Amniotic epithelial cell (primary cell): ENCODE results near the gene TNS4.

Experiments
- DNase-seq: peaks from one replicate; pipeline ENCODE4 v3.0.0-alpha.2; 2010; ENCODE audit warnings: low read depth

Gene TNS4

GRCh38 chr17:40536295-40537171 lies 35.1 kb upstream of the TNS4 start:
- peak; percentile 52 for DNase-seq

GRCh38 chr17:40535924-40536294 lies 34.5 kb upstream of the TNS4 start:
- no peak for DNase-seq

DNA sequence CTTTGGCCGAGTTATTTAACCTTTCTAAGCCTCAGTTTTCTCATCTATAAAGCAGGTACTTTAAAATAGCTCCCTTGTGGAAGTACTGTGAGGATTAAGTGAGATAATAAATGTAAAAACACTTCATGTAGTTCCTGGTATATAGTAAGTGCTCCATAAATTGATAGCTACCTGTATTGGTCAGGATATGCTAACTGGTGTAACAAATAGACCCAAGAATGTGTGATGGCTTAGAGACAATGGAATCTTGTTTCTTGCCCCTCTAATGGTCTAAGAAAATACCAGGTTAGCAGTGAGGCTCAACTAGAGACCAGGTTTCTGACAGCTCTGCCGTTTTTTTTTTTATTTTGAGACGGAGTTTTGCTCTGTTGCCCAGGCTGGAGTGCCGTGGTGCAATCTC lies 34.0 kb upstream of the TNS4 start:
- DNase-seq, result no peak

- DNase-seq, result no peak
These were observed 33.2 kb upstream of the TNS4 start for GRCh38 chr17:40534371-40535189.

DNA sequence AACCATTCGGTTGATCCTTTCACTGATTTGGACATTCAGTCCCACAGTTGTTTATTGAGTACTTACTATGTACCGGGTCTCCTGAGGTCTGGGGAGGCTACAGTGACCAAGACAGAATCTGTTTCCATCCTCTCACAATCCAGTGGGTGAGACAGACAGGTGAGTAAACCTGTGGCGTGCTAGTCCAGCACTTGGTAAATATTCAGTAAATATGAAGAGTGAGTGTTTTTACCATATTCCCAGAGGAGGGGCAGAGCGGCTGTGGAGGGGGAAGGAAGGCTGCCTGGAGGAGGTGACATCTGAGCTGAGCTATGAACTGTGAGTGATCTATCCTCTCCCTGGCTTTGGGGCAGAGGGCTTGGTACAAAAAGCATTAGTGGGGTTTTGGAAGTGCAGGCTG lies 32.5 kb upstream of the TNS4 start:
- DNase-seq, result no peak

- DNase-seq, result peak; percentile 64
These were observed 31.3 kb upstream of the TNS4 start for GRCh38 chr17:40532520-40533253.

DNA sequence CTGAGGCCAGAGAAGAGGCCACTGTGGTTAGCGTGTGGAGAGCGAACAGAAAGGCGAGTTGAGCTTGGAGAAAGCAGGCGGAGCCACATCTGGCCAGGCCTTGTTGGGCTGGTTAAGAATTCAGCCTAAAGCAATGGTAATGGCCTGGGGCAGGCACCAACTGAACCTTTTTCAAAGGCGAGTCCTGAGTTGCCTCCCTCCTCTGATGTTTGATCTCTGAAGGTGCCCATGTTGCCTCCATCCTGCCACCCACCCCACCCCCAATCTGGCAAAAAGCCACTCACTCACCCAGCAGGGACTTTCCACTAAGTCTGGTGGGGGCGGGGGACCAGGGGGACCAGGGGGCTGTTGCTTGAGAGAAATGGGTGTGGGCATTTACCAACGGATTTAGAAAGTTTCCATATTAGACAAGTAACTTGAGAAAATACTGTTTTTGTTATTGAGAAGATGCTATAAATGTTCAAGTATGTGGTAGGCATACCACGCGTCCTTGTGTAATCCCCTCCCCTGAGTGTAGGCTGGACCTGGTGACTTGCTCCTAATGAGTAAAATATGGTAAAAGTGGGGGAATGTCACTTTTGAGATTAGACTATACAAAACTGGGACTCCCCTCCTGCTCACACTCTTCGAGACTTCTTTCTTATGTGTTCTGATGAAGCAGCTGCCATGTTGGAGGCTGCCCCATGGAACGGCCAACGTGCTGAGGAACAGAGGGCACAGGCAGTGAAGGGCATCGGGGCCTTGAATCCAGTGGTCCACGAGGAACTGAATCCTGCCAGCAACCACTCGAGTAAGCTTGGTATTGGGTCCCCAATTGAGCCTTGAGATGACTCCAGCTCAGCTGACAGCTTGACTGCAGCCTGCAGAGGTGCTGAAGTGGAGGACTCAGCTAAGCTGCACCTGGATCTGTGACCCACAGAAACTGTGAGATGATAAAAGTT lies 29.9 kb upstream of the TNS4 start:
- no peak for DNase-seq

DNA sequence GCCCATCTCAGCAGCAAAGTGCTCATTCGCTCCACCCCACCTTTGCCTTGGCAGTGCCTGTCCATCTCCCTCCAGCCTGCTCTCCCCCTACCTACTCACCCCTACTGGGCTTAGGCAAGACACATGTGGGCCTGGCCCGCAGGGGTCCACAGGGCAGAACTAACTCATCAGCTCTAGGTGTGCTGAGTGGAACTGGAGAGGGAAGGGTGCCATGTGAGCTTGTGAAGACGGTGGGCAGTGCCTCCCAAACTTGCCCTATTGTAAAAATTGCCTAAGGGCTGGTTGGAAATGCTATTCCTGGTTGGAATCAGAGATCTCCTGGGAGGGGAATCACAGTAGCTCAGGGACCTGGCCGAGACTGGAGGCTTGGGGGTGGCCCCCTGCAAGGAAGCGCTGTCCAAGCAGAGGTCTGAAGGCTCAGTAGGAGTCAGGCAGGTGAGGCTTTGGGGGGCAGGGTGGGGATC lies 29.1 kb upstream of the TNS4 start:
- DNase-seq, result no peak

DNA sequence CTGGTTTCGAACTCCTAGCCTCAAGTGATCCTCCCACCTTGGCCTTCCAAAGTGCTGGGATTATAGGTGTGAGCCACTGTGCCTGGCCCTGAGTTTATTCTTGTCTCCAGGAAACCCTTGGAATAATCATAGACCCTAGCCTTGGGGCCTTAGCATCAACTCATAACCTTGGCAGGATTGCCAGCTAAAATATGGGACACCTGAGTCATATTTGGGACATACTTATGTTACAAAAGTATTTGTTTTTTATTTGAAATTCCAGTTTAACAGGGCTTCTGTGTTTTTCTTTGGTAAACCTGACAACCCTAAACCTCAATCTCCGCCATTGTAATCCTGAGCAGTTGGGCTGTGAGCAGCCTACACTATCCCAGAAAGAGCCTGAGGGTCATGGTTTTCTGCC lies 28.6 kb upstream of the TNS4 start:
- DNase-seq, result no peak

GRCh38 chr17:40528692-40529417 lies 27.4 kb upstream of the TNS4 start:
- no peak for DNase-seq

GRCh38 chr17:40526668-40527067 lies 25.2 kb upstream of the TNS4 start:
- DNase-seq, result peak; percentile 78

- DNase-seq, result no peak
These were observed 23.9 kb upstream of the TNS4 start for GRCh38 chr17:40525294-40525693.

- peak; percentile 66 for DNase-seq
These were observed 23.0 kb upstream of the TNS4 start for GRCh38 chr17:40524243-40524965.

- DNase-seq, result no peak
These were observed 21.5 kb upstream of the TNS4 start for GRCh38 chr17:40522961-40523310.

- peak; percentile 98 for DNase-seq
These were observed 21.0 kb upstream of the TNS4 start for GRCh38 chr17:40522250-40522960.

DNA sequence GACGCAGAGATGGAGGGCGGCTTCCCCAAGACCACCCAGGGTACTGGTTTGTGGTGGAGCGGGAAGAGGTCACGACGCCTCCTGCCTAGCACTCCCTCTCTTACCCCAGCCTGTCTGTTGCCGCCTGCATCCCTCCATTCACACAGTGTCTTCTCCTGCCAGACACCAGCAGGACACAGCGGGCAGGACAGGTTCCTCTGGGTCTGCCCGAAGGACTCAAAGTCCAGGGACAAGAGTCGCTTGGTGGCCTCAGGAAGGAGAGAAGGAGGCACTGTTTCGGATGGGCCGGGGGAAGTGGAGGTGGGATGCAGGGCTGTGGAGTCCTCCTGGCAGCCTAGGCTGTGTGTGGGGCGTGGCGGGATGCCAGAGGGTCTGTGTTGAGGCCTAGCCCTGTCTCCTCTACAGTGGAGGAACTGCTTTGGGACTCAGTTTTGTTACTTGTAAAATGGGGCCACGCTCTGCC lies 19.6 kb upstream of the TNS4 start:
- DNase-seq, result no peak

DNA sequence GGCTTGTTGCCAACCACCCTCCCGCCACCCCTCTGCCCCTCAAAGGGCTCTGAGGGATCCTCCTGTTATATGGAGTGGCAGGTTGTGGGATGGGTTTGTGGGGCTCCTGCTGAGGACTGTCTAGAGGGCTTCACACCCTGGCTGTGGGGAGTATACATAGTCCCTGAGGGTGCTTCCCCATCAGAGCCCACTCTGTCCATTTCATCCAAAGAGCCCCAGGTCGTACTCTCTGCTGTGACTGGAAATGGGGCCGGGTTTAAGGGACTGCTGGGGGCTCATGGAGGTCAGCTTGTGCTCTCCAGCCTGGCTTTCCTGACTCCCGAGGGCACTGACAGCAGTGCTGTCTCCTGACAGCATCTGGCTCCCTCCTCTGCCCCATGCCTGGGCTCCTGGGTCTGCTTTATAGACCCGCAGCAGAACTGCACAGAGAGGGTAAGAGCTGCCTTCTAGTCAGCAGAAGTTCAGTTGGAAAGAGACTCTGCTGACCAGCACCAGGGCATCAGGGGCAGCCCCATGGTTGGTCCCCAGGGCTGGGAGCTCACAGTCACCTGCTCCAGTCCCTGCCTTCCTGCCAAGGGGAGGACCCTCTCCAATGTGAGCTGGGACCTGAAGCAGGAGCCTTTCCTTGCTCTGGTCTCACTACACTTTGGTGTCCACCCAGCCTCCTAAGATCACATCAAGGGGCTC lies 17.8 kb upstream of the TNS4 start:
- no peak for DNase-seq

DNA sequence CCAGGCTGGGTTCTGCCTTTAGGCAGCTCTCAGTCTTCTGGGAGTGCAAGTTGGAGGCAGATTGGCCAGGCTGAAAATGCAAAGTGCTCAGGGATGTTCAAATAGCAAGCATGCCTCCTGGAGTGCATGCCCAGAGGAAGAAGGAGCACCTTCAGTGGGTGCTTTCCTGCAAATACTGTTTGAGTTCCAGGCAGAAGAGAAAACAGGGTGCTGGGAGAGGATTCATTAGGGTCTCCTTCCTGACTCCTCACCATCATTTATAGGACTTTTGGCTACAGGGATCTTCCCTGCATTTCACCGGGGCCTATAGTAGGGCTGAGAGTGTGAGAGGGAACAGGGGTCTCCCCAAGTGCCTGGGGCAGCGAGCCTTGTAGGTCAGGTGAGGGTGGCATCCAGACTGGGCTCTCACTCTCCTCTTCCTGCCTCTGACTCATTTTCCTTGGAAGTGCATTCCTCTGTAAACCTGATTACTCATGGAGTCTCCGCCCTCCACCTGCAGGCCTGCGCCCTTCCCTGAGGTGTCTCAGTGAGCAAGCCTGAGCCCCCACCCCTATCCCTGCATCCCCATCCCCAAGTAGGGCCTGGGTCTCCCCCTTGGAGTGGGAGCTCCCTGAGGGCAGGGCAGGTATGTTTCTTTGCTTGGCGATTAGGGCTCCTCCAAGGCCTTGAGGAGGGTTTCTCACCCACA lies 17.1 kb upstream of the TNS4 start:
- peak; percentile 61 for DNase-seq
